NCI-H2196 (cell line): ENCODE measurements around the gene MAP2K7.
"Not testable (repeated sequence)": the region's sequence is repeated elsewhere in the genome, so short reads cannot be mapped to it uniquely, and the experiment has no call there.

ENCODE experiments used
- DNase-seq: peaks from one replicate; lab custom pipeline; 2025; ENCODE audit not compliant: unreplicated experiment; lab: John Stamatoyannopoulos, UW

MAP2K7 gene

DNA sequence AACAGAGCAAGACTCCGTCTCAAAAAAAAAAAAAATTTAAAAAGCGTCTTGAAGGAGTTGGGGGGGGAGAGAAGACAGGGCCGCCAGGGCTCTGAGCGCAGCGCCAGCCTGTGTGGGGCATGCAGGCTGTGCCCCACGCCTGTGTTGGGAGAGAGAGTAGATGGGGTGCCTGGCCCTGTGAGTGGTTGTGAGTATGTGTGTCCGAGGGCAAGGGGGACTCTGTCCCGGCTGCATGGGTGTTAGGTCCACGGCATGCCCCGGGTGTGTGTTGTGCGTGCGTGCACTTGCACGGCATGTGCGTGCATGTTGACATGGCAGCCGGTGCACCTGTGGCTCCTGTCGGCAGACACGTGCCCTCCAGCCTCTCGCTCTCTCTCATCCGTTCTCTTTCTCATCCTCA lies 3.4 kb downstream of the MAP2K7 start:
- DNase-seq = no peak

DNA sequence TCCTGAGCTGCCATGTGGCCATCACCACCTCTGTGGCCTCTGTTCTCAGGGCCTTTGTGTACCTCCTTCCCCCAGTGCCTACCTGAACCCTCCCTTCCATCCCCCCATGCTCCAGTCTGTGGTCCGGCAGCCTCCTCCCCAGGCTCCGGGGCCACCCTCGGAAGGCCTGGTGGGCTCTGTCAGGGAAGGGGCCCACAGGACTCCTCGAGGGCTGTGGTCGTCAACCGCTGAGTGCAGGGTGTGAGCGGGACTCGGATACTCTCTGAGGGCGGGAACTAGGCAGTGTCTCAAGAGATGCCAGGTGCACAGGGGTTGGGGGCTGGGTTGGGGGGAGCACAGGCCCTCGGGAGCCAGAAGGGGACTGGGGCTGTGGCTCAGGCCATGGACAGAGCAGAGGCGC lies 3.9 kb downstream of the MAP2K7 start:
- no peak for DNase-seq

DNA sequence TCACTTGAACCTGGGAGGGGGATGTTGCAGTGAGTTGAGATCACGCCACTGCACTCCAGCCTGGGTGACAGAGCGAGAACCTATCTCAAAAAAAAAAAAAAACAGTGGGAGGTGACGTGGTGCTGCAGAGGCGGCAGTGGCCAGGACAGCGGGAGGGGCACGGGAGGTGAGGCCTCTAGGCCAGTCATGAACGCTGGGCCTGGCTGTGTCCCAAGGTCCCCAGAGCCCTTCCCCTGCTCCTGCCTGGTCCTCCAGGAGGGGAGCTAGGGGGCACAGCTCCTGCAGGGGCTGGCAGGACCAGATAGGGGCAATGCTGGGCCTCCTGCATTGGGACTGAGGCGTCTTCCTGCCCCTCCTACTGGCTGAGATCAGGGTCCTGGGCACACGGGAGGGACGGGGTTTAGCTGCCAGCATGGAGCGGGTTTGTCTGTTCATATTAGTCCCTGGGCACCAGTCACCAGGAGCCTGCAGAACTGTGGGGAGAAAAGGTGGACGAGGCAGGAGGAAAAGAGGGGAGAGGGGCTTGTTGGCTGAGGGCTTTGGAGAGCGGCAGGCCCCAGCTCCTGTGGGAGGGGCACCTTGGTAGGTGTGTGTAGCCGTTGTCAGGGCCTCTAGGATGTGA lies 4.5 kb downstream of the MAP2K7 start:
- DNase-seq = no peak

GRCh38 chr19:7908742-7909461 lies 5.2 kb downstream of the MAP2K7 start:
- no peak for DNase-seq

- DNase-seq = no peak
Measured at GRCh38 chr19:7909471-7910067, 5.9 kb downstream of the MAP2K7 start.

DNA sequence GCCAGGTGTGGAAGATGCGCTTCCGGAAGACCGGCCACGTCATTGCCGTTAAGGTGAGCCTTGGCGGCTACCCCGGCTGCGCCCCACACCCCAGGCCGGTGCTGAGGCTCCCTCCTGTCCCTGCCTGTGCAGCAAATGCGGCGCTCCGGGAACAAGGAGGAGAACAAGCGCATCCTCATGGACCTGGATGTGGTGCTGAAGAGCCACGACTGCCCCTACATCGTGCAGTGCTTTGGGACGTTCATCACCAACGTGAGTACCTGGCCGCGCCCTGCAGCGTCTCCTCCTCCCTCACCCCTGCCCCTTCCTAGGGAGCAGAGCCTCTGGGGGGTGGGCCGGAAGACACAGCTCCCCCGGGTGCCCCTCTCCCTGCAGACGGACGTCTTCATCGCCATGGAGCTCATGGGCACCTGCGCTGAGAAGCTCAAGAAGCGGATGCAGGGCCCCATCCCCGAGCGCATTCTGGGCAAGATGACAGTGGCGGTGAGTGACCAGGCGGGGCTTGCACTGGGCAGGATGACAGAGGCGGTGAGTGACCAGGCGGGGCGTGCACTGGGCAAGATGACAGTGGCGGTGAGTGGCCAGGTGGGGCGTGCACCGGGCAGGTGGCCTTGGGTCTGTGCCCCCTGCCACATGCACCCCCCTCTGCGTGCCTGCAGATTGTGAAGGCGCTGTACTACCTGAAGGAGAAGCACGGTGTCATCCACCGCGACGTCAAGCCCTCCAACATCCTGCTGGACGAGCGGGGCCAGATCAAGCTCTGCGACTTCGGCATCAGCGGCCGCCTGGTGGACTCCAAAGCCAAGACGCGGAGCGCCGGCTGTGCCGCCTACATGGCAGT lies 6.9 kb downstream of the MAP2K7 start:
- DNase-seq = no peak

DNA sequence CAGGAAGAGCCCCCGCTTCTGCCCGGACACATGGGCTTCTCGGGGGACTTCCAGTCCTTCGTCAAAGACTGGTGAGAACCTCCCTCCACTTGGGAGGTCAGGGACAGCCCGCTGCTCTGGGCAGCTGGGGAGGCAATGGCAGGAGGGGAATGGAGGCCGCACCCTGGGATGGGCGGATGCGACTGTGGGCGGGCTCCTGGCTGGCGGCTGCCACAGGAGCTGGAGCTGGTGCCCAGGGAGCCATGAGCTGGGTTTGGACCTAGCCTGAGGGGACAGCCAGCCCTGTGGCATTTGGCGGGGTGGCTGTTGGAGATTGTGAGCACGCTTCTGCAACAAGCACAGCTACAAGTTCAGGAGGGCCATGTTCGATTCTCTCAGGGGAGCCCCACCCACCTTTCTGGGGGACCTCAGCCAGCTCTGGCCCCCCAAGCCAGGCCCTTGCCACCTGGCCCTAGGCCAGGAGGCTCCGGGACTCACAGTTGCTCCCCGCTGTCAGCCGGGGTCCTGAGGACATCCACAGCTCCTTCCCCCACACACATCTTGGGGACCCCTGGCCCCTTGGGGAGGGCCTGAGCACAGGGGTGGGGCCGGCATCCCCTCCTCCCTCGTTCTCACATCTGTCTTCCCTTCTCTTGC lies 7.9 kb downstream of the MAP2K7 start:
- DNase-seq = no peak

- DNase-seq = no peak
Measured at GRCh38 chr19:7912144-7912696, 8.5 kb downstream of the MAP2K7 start.

GRCh38 chr19:7912697-7913564 lies 9.3 kb downstream of the MAP2K7 start:
- DNase-seq = no peak

- no peak for DNase-seq
Measured at GRCh38 chr19:7913652-7914051, 10.0 kb downstream of the MAP2K7 start.

- no peak for DNase-seq
Measured at GRCh38 chr19:7914099-7914498, 10.4 kb downstream of the MAP2K7 start.

DNA sequence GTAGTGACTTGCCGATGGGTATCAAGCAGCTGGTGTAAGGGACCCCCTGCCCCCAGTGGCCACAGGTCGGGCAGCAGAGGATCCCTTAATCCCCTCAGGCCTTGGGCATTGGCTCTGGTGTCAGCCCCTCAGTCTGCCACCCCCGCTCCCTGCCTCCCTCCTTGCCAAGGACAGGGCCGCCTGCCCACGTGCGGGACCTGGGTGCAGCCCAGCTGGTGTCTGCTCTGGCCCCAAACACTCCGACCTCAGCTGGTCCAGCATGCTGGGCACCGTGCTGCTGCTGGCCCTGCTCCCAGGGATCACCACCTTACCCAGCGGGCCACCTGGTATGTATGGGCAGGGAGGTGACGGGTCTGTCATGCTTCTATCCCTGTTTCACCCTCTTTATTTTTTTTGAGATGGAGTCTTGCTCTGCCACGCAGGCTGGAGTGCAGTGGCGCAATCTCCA lies 10.9 kb downstream of the MAP2K7 start, which contains the start of gene TGFBR3L:
Gene TGFBR3L (plus strand): TSS at position 233 of the 448 bp plus-strand sequence.
- no peak for DNase-seq

- DNase-seq = no peak
Measured at GRCh38 chr19:7915250-7916102, 11.8 kb downstream of the MAP2K7 start.

- DNase-seq = peak; percentile 25
Measured at GRCh38 chr19:7916103-7916954, 12.7 kb downstream of the MAP2K7 start.

- no peak for DNase-seq
Measured at GRCh38 chr19:7916955-7917266, 13.2 kb downstream of the MAP2K7 start.

DNA sequence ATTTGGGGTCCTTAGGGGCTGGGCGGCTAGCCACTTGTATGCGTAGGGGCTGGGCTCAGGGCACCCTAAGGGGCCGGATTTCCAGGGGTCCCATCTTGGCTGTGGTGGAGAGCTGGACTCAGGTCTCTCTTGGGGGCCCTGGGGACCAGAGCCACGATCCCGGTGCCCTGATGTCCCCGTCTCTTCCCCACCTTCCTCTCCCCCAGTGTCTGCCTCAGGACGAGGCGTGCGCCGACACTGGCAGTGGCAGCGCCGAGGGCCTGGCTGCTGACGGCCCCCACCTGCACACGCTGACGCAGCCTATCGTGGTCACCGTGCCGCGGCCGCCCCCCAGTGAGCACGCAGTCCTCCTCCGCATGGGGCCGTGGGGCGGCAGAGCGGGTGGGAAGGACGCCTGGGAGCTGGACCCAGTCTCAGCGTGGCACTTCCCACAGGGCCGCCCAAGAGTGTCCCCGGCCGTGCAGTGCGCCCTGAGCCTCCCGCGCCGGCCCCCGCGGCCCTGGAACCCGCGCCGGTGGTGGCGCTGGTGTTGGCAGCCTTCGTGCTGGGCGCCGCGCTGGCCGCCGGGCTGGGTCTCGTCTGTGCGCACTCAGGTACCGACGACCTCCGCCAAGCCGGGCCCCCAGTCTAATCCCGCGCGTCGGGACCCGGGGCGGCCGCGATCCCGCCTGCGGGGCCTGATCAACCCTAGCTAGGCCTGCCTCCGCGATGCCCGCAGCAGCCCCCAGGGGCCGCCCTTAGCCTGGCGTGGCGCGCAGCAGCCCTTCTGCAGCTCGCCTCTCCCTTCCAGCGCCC lies 13.8 kb downstream of the MAP2K7 start:
- no peak for DNase-seq

- not testable (repeated sequence) for DNase-seq
Measured at GRCh38 chr19:7918062-7918614, 14.5 kb downstream of the MAP2K7 start.
